Lung (tissue), 12 donors: ENCODE measurements around the gene AUTS2. TPM values are rescaled to one million over a fixed set of nuclear protein-coding genes. Genes with fewer than 3 reads are reported as not detected.

Experiments used
- ATAC-seq: fragments of 200-7000 bp; cut with Tn5 transposase; one replicate; pipeline ENCODE4 v1.9.1; 2020; ENCODE audit warnings: moderate number of reproducible peaks; ENCODE audit not compliant: insufficient read depth, low FRiP score
- DNase-seq, 3 donors: peaks; one replicate each; pipeline ENCODE4 v3.0.0-alpha.2; 2013 to 2017
- H3K27ac ChIP-seq, 2 donors: one replicate each; pipeline ENCODE4 v1.5.1; 2013; ENCODE audit warnings: mild to moderate bottlenecking in 2 of 2, moderate library complexity in 2 of 2, control low read depth in 1 of 2, inconsistent platforms in 1 of 2, low read depth in 1 of 2, low read length in 1 of 2
- H3K27me3 ChIP-seq, 3 donors: one replicate each; pipeline ENCODE4 v1.5.1; 2013; ENCODE audit warnings: low read length in 2 of 3; ENCODE audit not compliant: control insufficient read depth in 3 of 3, insufficient read depth in 3 of 3
- H3K36me3 ChIP-seq, 4 donors: one replicate each; pipeline ENCODE4 v1.5.1; 2013; ENCODE audit warnings: low read length in 4 of 4, mild to moderate bottlenecking in 1 of 4, moderate library complexity in 1 of 4; ENCODE audit not compliant: control insufficient read depth in 4 of 4, insufficient read depth in 4 of 4
- H3K4me1 ChIP-seq, 5 donors: one replicate each; pipeline ENCODE4 v1.5.1; 2013; ENCODE audit warnings: low read length in 5 of 5, mild to moderate bottlenecking in 2 of 5, moderate library complexity in 1 of 5; ENCODE audit not compliant: control insufficient read depth in 5 of 5, insufficient read depth in 5 of 5
- H3K4me3 ChIP-seq: one replicate; pipeline ENCODE4 v1.5.1; 2013; ENCODE audit warnings: mild to moderate bottlenecking, control low read depth, moderate library complexity
- H3K9ac ChIP-seq, 2 donors: one replicate each; pipeline ENCODE4 v1.5.1; 2013; ENCODE audit warnings: low read length in 2 of 2, control low read depth in 1 of 2; ENCODE audit not compliant: insufficient read depth in 1 of 2
- H3K9me3 ChIP-seq, 4 donors: one replicate each; pipeline ENCODE4 v1.5.1; 2013; ENCODE audit warnings: low read length in 3 of 4, mild to moderate bottlenecking in 1 of 4, moderate library complexity in 1 of 4; ENCODE audit not compliant: control insufficient read depth in 4 of 4, insufficient read depth in 3 of 4
- WGBS, 2 donors: extraction: QIAGEN DNeasy Blood & Tissue Kit; methylation state at CpG; one replicate each; pipeline ENCODE4 v1.1.7; 2013; 5-methylcytosine and 5-hydroxymethylcytosine counted together
- polyA plus RNA-seq, 2 donors: library from polyadenylated mRNA; stranded (reverse); fragments of 200-250 nt; gene quantifications; one replicate each; pipeline ENCODE4 v1.2.1, GENCODE V29; 2013
- total RNA-seq, 2 donors: library from RNA; depleted of rRNA in 1 of 2; stranded (reverse); fragments of >200 nt in 1 of 2; gene quantifications; one replicate each; pipeline ENCODE4 v1.2.1, GENCODE V29; 2014 to 2021
- TF ChIP-seq, protein P1 (sequence below): IDR thresholded peaks from 2 replicates; pipeline ENCODE4 v1.5.1; 2012; ENCODE audit warnings: mild to moderate bottlenecking; ENCODE audit errors: control extremely low read depth, extremely low read depth
- donor health status: control.
- donor health status: control.
- donor health status: Bipolar disorder and iron deficiency.
- donor health status: healthy.
- donor health status: DM: yes; HTN: yes; CAD: no.

Gene AUTS2
- total and polyA plus RNA-seq, 4 donors = 11.8 to 115 (median 40.6) TPM

DNA sequence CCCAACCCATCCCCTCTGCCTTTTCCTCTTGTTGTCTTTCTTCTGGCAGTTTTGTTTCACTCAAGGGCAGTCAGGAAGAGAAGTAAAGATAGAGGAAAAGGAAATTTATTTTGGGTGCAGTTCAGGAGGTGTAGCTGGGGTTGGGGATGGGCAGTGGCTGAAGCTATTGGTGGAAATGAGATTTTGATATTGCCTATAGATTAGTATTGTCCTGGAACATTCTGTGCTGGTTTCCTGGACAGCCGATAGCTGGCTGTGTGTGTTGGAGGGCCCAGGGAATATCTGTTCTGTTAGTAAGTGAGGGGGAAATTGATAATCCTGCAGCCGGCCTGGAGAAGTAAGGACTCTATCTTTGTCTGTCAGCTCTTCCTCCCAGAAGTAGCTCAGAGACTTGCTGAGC lies 107.8 kb downstream of the AUTS2 start:
- Histone ChIP-seq H3K27me3 (no peaks in the 10 kb centered on the region), H3K36me3 (no peaks in the 10 kb centered on the region), H3K27ac (no peak overlapping the region), H3K9me3 (peaks cover 0 to 2% (median 0%) of the 10 kb centered on the region in 4 donors), H3K4me3 (no peak overlapping the region), H3K9ac (no peak overlapping the region), H3K4me1 (peaks cover 0 to 12% (median 9%) of the 10 kb centered on the region in 5 donors)
- no peak for ATAC-seq
- 67 to 69% methylated on average over 2 of the region's 2 CpGs for WGBS, 2 donors
- TF ChIP-seq, protein P1, sequence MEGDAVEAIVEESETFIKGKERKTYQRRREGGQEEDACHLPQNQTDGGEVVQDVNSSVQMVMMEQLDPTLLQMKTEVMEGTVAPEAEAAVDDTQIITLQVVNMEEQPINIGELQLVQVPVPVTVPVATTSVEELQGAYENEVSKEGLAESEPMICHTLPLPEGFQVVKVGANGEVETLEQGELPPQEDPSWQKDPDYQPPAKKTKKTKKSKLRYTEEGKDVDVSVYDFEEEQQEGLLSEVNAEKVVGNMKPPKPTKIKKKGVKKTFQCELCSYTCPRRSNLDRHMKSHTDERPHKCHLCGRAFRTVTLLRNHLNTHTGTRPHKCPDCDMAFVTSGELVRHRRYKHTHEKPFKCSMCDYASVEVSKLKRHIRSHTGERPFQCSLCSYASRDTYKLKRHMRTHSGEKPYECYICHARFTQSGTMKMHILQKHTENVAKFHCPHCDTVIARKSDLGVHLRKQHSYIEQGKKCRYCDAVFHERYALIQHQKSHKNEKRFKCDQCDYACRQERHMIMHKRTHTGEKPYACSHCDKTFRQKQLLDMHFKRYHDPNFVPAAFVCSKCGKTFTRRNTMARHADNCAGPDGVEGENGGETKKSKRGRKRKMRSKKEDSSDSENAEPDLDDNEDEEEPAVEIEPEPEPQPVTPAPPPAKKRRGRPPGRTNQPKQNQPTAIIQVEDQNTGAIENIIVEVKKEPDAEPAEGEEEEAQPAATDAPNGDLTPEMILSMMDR = no peak
- no peak for DNase-seq

DNA sequence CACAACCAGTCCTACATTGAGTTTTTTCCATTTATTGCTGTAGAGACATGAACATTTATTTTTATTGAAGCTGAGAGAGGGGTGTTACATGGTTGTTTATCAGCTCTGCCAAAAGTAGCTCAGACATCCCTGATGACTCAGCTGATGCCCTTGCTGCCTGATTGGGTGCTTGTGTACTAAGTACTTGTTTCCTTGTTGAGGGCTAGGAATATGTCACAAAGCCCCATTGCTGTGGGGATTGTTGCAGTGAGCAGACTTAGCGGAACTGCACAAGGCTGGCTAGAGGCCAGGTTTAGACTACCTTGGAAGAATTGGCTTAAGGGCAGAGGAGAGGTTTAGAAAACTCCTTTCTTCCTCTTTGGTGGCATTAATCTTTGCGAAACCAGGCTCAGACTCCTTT lies 110.6 kb downstream of the AUTS2 start:
- Histone ChIP-seq H3K27me3 (no peaks in the 10 kb centered on the region), H3K9me3 (peaks cover 0 to 2% (median 0%) of the 10 kb centered on the region in 4 donors), H3K9ac (no peak overlapping the region), H3K36me3 (no peaks in the 10 kb centered on the region), H3K4me3 (no peak overlapping the region), H3K27ac (no peak overlapping the region), H3K4me1 (peaks cover 0 to 12% (median 3%) of the 10 kb centered on the region in 5 donors)
- TF ChIP-seq, protein P1 = no peak
- DNase-seq = peak in 1 of 3 donors; percentile 51
- no peak for ATAC-seq
- WGBS, 2 donors = 43 to 52% methylated on average over 2 of the region's 2 CpGs

DNA sequence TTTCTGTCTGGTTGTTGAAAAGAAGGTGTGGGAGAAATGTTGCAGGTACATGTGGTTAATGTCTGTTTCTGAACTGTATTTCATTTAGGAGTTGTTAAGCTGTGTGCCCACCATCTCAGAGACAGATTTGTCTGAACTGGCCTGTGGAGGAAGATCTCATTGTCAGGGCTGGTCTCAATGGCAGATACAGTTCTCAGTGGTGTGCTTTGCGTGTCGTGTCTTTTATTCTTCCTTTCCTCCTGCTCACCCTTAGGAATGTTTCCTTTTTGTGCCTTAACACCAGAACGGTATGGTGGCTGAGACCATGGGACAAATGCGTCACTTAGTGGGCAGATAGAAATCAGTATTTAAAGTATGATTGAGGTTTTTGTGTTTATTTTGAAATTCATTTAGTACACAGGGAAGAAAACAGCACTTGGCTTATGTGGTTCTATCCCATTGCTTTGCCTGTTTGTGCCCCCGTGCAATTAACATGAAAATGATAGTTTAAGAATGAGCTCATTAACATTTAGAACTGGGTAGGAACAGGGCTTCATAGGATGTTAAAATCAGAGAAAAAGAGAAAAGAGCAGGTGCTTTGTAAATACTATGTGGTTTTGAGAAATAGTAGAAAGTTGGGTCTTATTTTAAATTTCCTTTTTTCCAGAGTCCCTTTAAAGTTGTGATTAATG lies 112.6 kb downstream of the AUTS2 start:
- H3K27me3 ChIP-seq = no peaks in the 10 kb centered on the region
- H3K27ac ChIP-seq = no peak overlapping the region
- no peak for ATAC-seq
- no peak overlapping the region for H3K9ac ChIP-seq
- H3K4me1 ChIP-seq = peaks cover 0 to 12% (median 3%) of the 10 kb centered on the region in 5 donors
- no peaks in the 10 kb centered on the region for H3K36me3 ChIP-seq
- TF ChIP-seq, protein P1 = no peak
- DNase-seq = no peak
- H3K4me3 ChIP-seq = no peak overlapping the region
- 92 to 93% methylated on average over 5 of the region's 5 CpGs for WGBS, 2 donors
- peaks cover 0 to 2% (median 0%) of the 10 kb centered on the region in 4 donors for H3K9me3 ChIP-seq
